Large intestine (tissue), 3 donors: ENCODE measurements around the gene RPL26. TPM values are rescaled to one million over a fixed set of nuclear protein-coding genes. Genes with fewer than 3 reads are reported as not detected.

Experiments used
- DNase-seq, 2 donors: peaks; one replicate each; pipeline versions ENCODE4 v3.0.0 to v3.0.0-alpha.2; 2013
- H3K27ac ChIP-seq: one replicate; pipeline ENCODE4 v1.5.1; 2013; ENCODE audit warnings: low read length
- H3K27me3 ChIP-seq: 2 replicates; pipeline ENCODE4 v1.6.1; 2013; ENCODE audit warnings: low read length; ENCODE audit not compliant: control insufficient read depth, insufficient read depth
- H3K36me3 ChIP-seq: 2 replicates; pipeline ENCODE4 v1.6.1; 2013; ENCODE audit warnings: low read length; ENCODE audit not compliant: control insufficient read depth, insufficient read depth
- H3K4me1 ChIP-seq: one replicate; pipeline ENCODE4 v1.6.1; 2013; ENCODE audit warnings: low read length; ENCODE audit not compliant: control insufficient read depth, insufficient read depth
- H3K4me3 ChIP-seq: one replicate; pipeline ENCODE4 v1.5.1; 2013; ENCODE audit warnings: low read length
- H3K9me3 ChIP-seq: one replicate; pipeline ENCODE4 v1.6.1; 2013; ENCODE audit warnings: mild to moderate bottlenecking, low read depth, low read length, moderate library complexity; ENCODE audit not compliant: control insufficient read depth
- WGBS: methylation state at CpG from one replicate; pipeline ENCODE4 v1.1.5; 2013; ENCODE audit warnings: low lambda C conversion rate; ENCODE audit not compliant: insufficient coverage; 5-methylcytosine and 5-hydroxymethylcytosine counted together
- polyA plus RNA-seq: library from polyadenylated mRNA; unstranded; fragments of 120-200 nt; gene quantifications from one replicate; pipeline ENCODE4 v1.2.1, GENCODE V29; 2013

RPL26 gene
- polyA plus RNA-seq, 1 donor, result 3,709 TPM

- Histone ChIP-seq H3K36me3 (no peaks in the 10 kb centered on the region), H3K27ac (no peak overlapping the region), H3K4me1 (no peaks in the 10 kb centered on the region), H3K9me3 (no peaks in the 10 kb centered on the region), H3K4me3 (no peak overlapping the region), H3K27me3 (peaks cover 2% of the 10 kb centered on the region)
- WGBS, result 85% methylated on average over 1 of the region's 1 CpG
- DNase-seq, result no peak
Measured at GRCh38 chr17:8418471-8418870, 35.5 kb upstream of the RPL26 start.

GRCh38 chr17:8417806-8418205 is 34.8 kb upstream of the RPL26 start:
- Histone ChIP-seq H3K9me3 (no peaks in the 10 kb centered on the region), H3K27ac (no peak overlapping the region), H3K27me3 (peaks cover 2% of the 10 kb centered on the region), H3K36me3 (no peaks in the 10 kb centered on the region), H3K4me3 (no peak overlapping the region), H3K4me1 (peaks cover 3% of the 10 kb centered on the region)
- 57% methylated on average over 1 of the region's 4 CpGs for WGBS
- no peak for DNase-seq

- Histone ChIP-seq H3K4me3 (no peak overlapping the region), H3K36me3 (no peaks in the 10 kb centered on the region), H3K9me3 (no peaks in the 10 kb centered on the region), H3K27me3 (peaks cover 2% of the 10 kb centered on the region), H3K27ac (no peak overlapping the region), H3K4me1 (peaks cover 7% of the 10 kb centered on the region)
- DNase-seq, result no peak
Measured at GRCh38 chr17:8413938-8414337, 30.9 kb upstream of the RPL26 start.

DNA sequence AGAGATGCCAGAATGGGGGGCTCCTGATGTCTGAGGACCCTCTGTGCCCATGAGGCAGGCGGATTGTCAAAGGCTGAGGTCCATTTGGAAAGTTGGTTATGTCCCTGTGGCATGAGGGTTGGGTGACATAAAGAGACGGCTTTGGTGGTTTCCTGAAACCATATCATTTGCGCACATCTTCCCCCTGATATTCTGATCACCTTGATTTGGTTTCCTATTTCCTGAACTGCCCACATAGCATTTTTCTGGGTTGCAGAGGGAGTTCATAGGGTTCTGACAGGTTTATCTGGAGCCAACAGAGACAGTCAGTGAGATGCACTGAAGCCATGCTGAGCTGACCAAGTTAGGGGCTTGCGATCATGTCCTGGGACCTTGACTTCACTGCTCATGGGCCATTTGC is 30.3 kb upstream of the RPL26 start:
- Histone ChIP-seq H3K36me3 (no peaks in the 10 kb centered on the region), H3K9me3 (no peaks in the 10 kb centered on the region), H3K4me3 (no peak overlapping the region), H3K4me1 (peaks cover 7% of the 10 kb centered on the region), H3K27me3 (peaks cover 2% of the 10 kb centered on the region), H3K27ac (no peak overlapping the region)
- WGBS, result no CpG with 5 or more reads among the region's 4 CpGs
- DNase-seq, result no peak

- WGBS, result no CpG with 5 or more reads among the region's 5 CpGs
- peak; percentile 38 to 71 for DNase-seq
- Histone ChIP-seq H3K36me3 (no peaks in the 10 kb centered on the region), H3K4me1 (peaks cover 7% of the 10 kb centered on the region), H3K9me3 (no peaks in the 10 kb centered on the region), H3K27me3 (no peaks in the 10 kb centered on the region), H3K27ac (no peak overlapping the region), H3K4me3 (no peak overlapping the region)
Measured at GRCh38 chr17:8412089-8412488, 29.1 kb upstream of the RPL26 start.

- WGBS, result no CpG with 5 or more reads among the region's 1 CpG
- peaks cover 7% of the 10 kb centered on the region for H3K4me1 ChIP-seq
Measured at GRCh38 chr17:8410883-8411238, 27.9 kb upstream of the RPL26 start.

DNA sequence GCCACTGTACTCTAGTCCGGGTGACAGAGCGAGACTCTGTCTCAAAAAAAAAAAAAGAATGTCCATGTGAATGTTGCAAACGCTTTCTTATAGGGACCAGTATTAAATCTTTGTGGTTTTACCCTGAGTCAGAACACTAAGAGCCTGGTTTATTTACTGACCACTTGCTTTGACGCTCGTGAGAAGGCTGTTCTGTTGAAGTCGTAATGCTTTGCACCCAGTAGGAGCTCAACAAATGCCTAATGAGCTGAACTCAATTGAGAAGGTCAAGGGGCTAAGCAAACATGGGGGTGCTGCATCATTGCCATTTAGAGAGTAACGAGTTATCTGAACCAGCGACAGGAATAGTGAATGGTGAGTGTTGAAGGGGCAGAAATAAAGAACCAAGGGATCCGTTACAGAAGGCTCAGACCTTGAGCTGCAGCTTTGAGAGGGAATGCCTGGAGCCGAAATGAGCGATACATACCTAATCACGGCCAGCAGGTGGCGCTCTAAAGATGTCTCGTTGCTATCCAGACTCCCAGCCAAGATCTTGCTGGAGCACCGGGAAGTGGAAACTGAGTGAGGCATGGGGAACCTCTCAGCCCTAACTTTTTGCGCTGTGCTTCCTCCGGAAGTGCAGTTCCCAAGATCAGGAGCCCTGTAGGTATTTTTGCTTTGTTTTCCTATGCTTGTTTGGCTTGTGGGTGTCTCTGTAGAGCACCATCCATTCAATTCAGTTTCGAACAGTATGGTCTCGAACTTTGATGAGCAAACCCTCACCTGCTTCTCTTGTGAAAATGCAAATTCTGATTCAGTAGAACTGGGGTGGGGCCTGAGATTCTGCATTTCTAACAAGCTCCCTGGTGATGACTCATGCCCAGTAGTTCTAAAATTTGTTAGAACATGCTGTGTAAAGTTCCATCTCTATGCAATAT is 27.2 kb upstream of the RPL26 start:
- Histone ChIP-seq H3K27me3 (no peaks in the 10 kb centered on the region), H3K4me3 (no peak overlapping the region), H3K36me3 (no peaks in the 10 kb centered on the region), H3K4me1 (peaks cover 7% of the 10 kb centered on the region), H3K27ac (no peak overlapping the region), H3K9me3 (no peaks in the 10 kb centered on the region)
- WGBS, result 0% methylated on average over 1 of the region's 19 CpGs
- peak; percentile 77 to 79 for DNase-seq

More at GRCh38 chr17:8410883-8411238, 27.9 kb upstream of the RPL26 start:
- H3K36me3 ChIP-seq, result no peaks in the 10 kb centered on the region
- no peaks in the 10 kb centered on the region for H3K27me3 ChIP-seq
- no peak overlapping the region for H3K4me3 ChIP-seq
- DNase-seq, result no peak
- no peaks in the 10 kb centered on the region for H3K9me3 ChIP-seq
- H3K27ac ChIP-seq, result no peak overlapping the region

GRCh38 chr17:8408371-8408770 is 25.4 kb upstream of the RPL26 start:
- Histone ChIP-seq H3K27ac (no peak overlapping the region), H3K4me3 (no peak overlapping the region), H3K9me3 (no peaks in the 10 kb centered on the region), H3K36me3 (no peaks in the 10 kb centered on the region), H3K4me1 (peaks cover 7% of the 10 kb centered on the region), H3K27me3 (no peaks in the 10 kb centered on the region)
- no CpG with 5 or more reads among the region's 14 CpGs for WGBS
- DNase-seq, result no peak

- no peak overlapping the region for H3K27ac ChIP-seq
- WGBS, result no CpG with 5 or more reads among the region's 2 CpGs
- H3K4me1 ChIP-seq, result no peaks in the 10 kb centered on the region
- H3K4me3 ChIP-seq, result no peak overlapping the region
- no peaks in the 10 kb centered on the region for H3K27me3 ChIP-seq
- DNase-seq, result no peak
- no peaks in the 10 kb centered on the region for H3K9me3 ChIP-seq
- no peaks in the 10 kb centered on the region for H3K36me3 ChIP-seq
Measured at GRCh38 chr17:8406174-8406573, 23.2 kb upstream of the RPL26 start.

- Histone ChIP-seq H3K27me3 (no peaks in the 10 kb centered on the region), H3K36me3 (no peaks in the 10 kb centered on the region), H3K4me3 (no peak overlapping the region), H3K9me3 (no peaks in the 10 kb centered on the region), H3K27ac (no peak overlapping the region), H3K4me1 (no peaks in the 10 kb centered on the region)
- no CpG with 5 or more reads among the region's 11 CpGs for WGBS
- DNase-seq, result no peak
Measured at GRCh38 chr17:8405499-8406016, 22.6 kb upstream of the RPL26 start.
